Kidney (tissue), 14 donors: Measurements from ENCODE around the gene YARS1. TPM values are rescaled to one million over a fixed set of nuclear protein-coding genes. Genes with fewer than 3 reads are reported as not detected.

ENCODE experiments used
- DNase-seq, 5 donors: peaks; one replicate each; pipeline ENCODE4 v3.0.0-alpha.2; 2013 to 2020
- FAIRE-seq: peaks from 2 replicates; lab custom pipeline; 2012; peaks lifted over from hg19 to GRCh38; lab: Jason Lieb, UNC
- H3K27ac ChIP-seq, 2 donors: one replicate each; pipeline ENCODE4 v1.7.0; 2013; ENCODE audit warnings: low read depth in 2 of 2, low read length in 2 of 2, inconsistent platforms in 1 of 2
- H3K27me3 ChIP-seq: one replicate; pipeline ENCODE4 v1.7.1; 2013; ENCODE audit warnings: low read length, inconsistent platforms; ENCODE audit not compliant: control insufficient read depth, insufficient read depth
- H3K36me3 ChIP-seq, 3 donors: one replicate each; pipeline versions ENCODE4 v1.7.0 to v1.7.1; 2013; ENCODE audit warnings: low read length in 3 of 3, control low read depth in 1 of 3, inconsistent platforms in 1 of 3; ENCODE audit not compliant: insufficient read depth in 3 of 3, control insufficient read depth in 2 of 3
- H3K4me1 ChIP-seq, 3 donors: one replicate each; pipeline versions ENCODE4 v1.7.0 to v1.7.1; 2013; ENCODE audit warnings: low read length in 3 of 3, inconsistent platforms in 1 of 3, low read depth in 1 of 3; ENCODE audit not compliant: control insufficient read depth in 2 of 3, insufficient read depth in 2 of 3
- H3K4me3 ChIP-seq, 3 donors: one replicate each; pipeline versions ENCODE4 v1.7.0 to v1.8.1; 2013; ENCODE audit warnings: low read length in 3 of 3, control low read depth in 1 of 3, inconsistent platforms in 1 of 3
- H3K9ac ChIP-seq, 3 donors: one replicate each; pipeline versions ENCODE4 v1.7.0 to v1.7.1; 2013; ENCODE audit warnings: low read length in 3 of 3, control low read depth in 1 of 3, inconsistent platforms in 1 of 3
- H3K9me3 ChIP-seq, 3 donors: one replicate each; pipeline versions ENCODE4 v1.7.0 to v1.7.1; 2013; ENCODE audit warnings: low read length in 3 of 3, control low read depth in 1 of 3, inconsistent platforms in 1 of 3; ENCODE audit not compliant: control insufficient read depth in 2 of 3, insufficient read depth in 1 of 3
- CTCF ChIP-seq: IDR thresholded peaks from 3 replicates; pipeline ENCODE4 v1.5.1; 2012; ENCODE audit warnings: mild to moderate bottlenecking, moderate library complexity, borderline replicate concordance; ENCODE audit not compliant: insufficient read depth; ENCODE audit errors: extremely low read depth
- intact Hi-C: fragments of 100-400 bp; cut with DNase I; formaldehyde crosslinking; loops from one replicate; pipeline ENCODE4 v1.11.1; 2022
- polyA plus RNA-seq: library from polyadenylated mRNA; stranded (reverse); fragments of 350-450 nt; fragmentation: Illumina TruSeq; extraction: RNeasy Lipid Tissue Mini Kit (QIAGEN cat#74804); gene quantifications from one replicate; pipeline ENCODE4 v1.2.3, GENCODE V29; 2014; ENCODE audit warnings: low read depth, low replicate concordance; ENCODE audit not compliant: insufficient read depth
- total RNA-seq: library from RNA; stranded (reverse); fragmentation: NEBNext Ultra II Directional; extraction: Animal tissue kit (Norgen Biotek cat#: 25700); gene quantifications from one replicate; pipeline ENCODE4 v1.2.1, GENCODE V29; 2021
- donor health status: control.
- donor health status: control.
- donor health status: control.
- donor health status: control.
- donor health status: control.
- donor health status: DM: yes; HTN: yes; CAD: no.
- donor health status: Normal renal cell carcinoma (clear cell type).

Gene YARS1
- total and polyA plus RNA-seq, 2 donors from 2014 or later: 24.8 to 86.1 TPM

GRCh38 chr1:32817815-32818786 is 943 bp upstream of the YARS1 start:
- H3K4me3 ChIP-seq: peak overlapping the region; percentile 72 to 94 (median 81)
- FAIRE-seq (no peak), DNase-seq (peak; percentile 93 to 96 (median 95))
- H3K27me3 ChIP-seq: no peaks in the 10 kb centered on the region
- H3K27ac ChIP-seq: peak overlapping the region; percentile 96 to 97
- no peaks in the 10 kb centered on the region for H3K9me3 ChIP-seq
- intact Hi-C loops: no loop called here
- no peak for TF ChIP-seq CTCF
- peaks cover 0 to 12% (median 6%) of the 10 kb centered on the region in 3 donors for H3K4me1 ChIP-seq
- H3K9ac ChIP-seq: peak overlapping the region; percentile 59 to 86 (median 79)
- H3K36me3 ChIP-seq: no peaks in the 10 kb centered on the region

GRCh38 chr1:32816676-32817158 is 441 bp downstream of the YARS1 start:
- Histone ChIP-seq H3K36me3 (no peaks in the 10 kb centered on the region), H3K27ac (peak overlapping the region; percentile 82 to 88), H3K4me1 (peaks cover 0 to 12% (median 6%) of the 10 kb centered on the region in 3 donors), H3K9me3 (no peaks in the 10 kb centered on the region), H3K4me3 (peak overlapping the region; percentile 89 to 99 (median 94)), H3K27me3 (no peaks in the 10 kb centered on the region), H3K9ac (peak overlapping the region; percentile 83 to 99 (median 92))
- DNase-seq (peak in 2 of 5 donors; percentile 16 to 44), FAIRE-seq (no peak)
- intact Hi-C loops: no loop called here
- no peak for TF ChIP-seq CTCF

GRCh38 chr1:32813941-32814739 is 3.0 kb downstream of the YARS1 start:
- no peak for FAIRE-seq
- TF ChIP-seq CTCF: no peak
- peaks cover 0 to 12% (median 6%) of the 10 kb centered on the region in 3 donors for H3K4me1 ChIP-seq

More at GRCh38 chr1:32813941-32814739, 3.0 kb downstream of the YARS1 start:
- Histone ChIP-seq H3K36me3 (peaks cover 0 to 11% (median 2%) of the 10 kb centered on the region in 3 donors), H3K27ac (no peak overlapping the region), H3K27me3 (no peaks in the 10 kb centered on the region), H3K9ac (no peak overlapping the region), H3K9me3 (no peaks in the 10 kb centered on the region), H3K4me3 (no peak overlapping the region)
- DNase-seq: no peak
- intact Hi-C loops: no loop called here
